IPS-20b (cell line): Measurements from ENCODE around the gene PTCD3.

Experiments used
- H3K27ac ChIP-seq: one replicate; pipeline ENCODE4 v1.5.1; 2013; ENCODE audit warnings: low read length
- H3K27me3 ChIP-seq: 2 replicates; pipeline ENCODE4 v1.6.1; 2013; ENCODE audit warnings: mild to moderate bottlenecking, low read length, inconsistent platforms; ENCODE audit not compliant: insufficient read depth
- H3K36me3 ChIP-seq: 2 replicates; pipeline ENCODE4 v1.6.1; 2013; ENCODE audit warnings: low read depth, mild to moderate bottlenecking, inconsistent platforms, low read length, moderate library complexity; ENCODE audit not compliant: insufficient read depth
- H3K4me1 ChIP-seq: 2 replicates; pipeline ENCODE4 v1.6.1; 2013; ENCODE audit warnings: mild to moderate bottlenecking, control low read depth, inconsistent platforms, low read length, moderate library complexity; ENCODE audit not compliant: insufficient read depth
- H3K4me3 ChIP-seq: 2 replicates; pipeline ENCODE4 v1.5.1; 2013; ENCODE audit warnings: mild to moderate bottlenecking, low read length, inconsistent platforms
- H3K9ac ChIP-seq: 2 replicates; pipeline ENCODE4 v1.6.1; 2013; ENCODE audit warnings: low read depth, mild to moderate bottlenecking, inconsistent platforms, low read length, moderate library complexity
- H3K9me3 ChIP-seq: 2 replicates; pipeline ENCODE4 v1.6.1; 2013; ENCODE audit warnings: mild to moderate bottlenecking, low read depth, low read length, inconsistent platforms; ENCODE audit not compliant: insufficient read depth

Gene PTCD3

DNA sequence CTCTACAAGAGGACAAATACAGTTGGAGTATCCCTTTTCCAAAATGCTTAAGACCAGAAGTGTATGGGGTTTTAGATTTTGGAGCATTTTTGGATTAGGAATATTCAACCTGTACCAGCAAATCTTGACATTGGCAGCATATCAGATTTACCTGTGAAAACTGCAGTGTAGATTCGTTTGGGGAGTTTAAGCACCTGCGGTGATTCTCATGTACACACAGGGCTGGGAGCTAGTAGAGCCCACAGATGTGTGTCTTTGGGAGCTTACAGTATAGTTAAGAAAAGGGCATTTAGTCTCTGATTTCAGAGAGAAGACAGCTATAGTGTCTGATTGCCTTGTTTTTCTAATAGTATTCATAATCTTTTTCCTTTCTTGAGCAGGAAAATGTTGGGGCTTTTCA is 30.1 kb downstream of the PTCD3 start:
- no peaks in the 10 kb centered on the region for H3K4me1 ChIP-seq
- no peak overlapping the region for H3K9ac ChIP-seq
- no peak overlapping the region for H3K4me3 ChIP-seq
- H3K27ac ChIP-seq = no peak overlapping the region
- H3K27me3 ChIP-seq = no peaks in the 10 kb centered on the region
- H3K36me3 ChIP-seq = peaks cover 98% of the 10 kb centered on the region
- no peaks in the 10 kb centered on the region for H3K9me3 ChIP-seq

- no peak overlapping the region for H3K9ac ChIP-seq
- no peaks in the 10 kb centered on the region for H3K4me1 ChIP-seq
- H3K36me3 ChIP-seq = peaks cover 95% of the 10 kb centered on the region
- H3K27ac ChIP-seq = no peak overlapping the region
- no peaks in the 10 kb centered on the region for H3K9me3 ChIP-seq
- no peak overlapping the region for H3K4me3 ChIP-seq
- no peaks in the 10 kb centered on the region for H3K27me3 ChIP-seq
These were observed 32.9 kb downstream of the PTCD3 start for GRCh38 chr2:86138736-86139625.

DNA sequence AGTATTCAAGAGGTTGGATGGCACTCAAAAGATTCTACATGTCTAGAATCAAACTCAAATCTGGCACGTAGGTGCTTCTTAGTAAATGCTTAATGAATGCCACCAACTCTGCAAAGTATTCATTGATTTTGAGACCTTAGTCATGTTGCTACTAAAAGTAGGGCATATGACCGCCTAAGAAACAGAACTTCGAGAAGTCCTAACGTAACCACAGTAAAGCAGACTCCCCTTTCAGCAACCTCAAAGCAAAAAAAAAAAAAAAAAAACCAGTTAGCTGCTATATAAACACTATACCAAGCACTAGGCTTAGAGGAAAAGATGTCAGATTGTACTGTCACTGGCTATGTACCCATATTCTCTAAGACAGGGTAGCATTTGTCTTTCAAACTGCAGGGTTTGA is 33.9 kb downstream of the PTCD3 start:
- H3K4me3 ChIP-seq = no peak overlapping the region
- no peak overlapping the region for H3K9ac ChIP-seq
- H3K27ac ChIP-seq = no peak overlapping the region
- H3K27me3 ChIP-seq = no peaks in the 10 kb centered on the region
- H3K4me1 ChIP-seq = no peaks in the 10 kb centered on the region
- H3K36me3 ChIP-seq = peaks cover 95% of the 10 kb centered on the region
- no peaks in the 10 kb centered on the region for H3K9me3 ChIP-seq

GRCh38 chr2:86140969-86141392 is 34.9 kb downstream of the PTCD3 start:
- Histone ChIP-seq H3K9me3 (no peaks in the 10 kb centered on the region), H3K27ac (no peak overlapping the region), H3K4me1 (no peaks in the 10 kb centered on the region), H3K27me3 (no peaks in the 10 kb centered on the region), H3K4me3 (no peak overlapping the region), H3K36me3 (peaks cover 95% of the 10 kb centered on the region), H3K9ac (no peak overlapping the region)

- no peaks in the 10 kb centered on the region for H3K27me3 ChIP-seq
- H3K27ac ChIP-seq = no peak overlapping the region
- H3K36me3 ChIP-seq = peaks cover 94% of the 10 kb centered on the region
- no peaks in the 10 kb centered on the region for H3K4me1 ChIP-seq
- no peak overlapping the region for H3K4me3 ChIP-seq
- no peaks in the 10 kb centered on the region for H3K9me3 ChIP-seq
- H3K9ac ChIP-seq = no peak overlapping the region
These were observed 36.6 kb downstream of the PTCD3 start for GRCh38 chr2:86142436-86143257.

- Histone ChIP-seq H3K36me3 (peaks cover 94% of the 10 kb centered on the region), H3K27me3 (no peaks in the 10 kb centered on the region), H3K27ac (no peak overlapping the region), H3K9me3 (no peaks in the 10 kb centered on the region), H3K4me1 (no peaks in the 10 kb centered on the region), H3K9ac (no peak overlapping the region), H3K4me3 (no peak overlapping the region)
These were observed 37.3 kb downstream of the PTCD3 start for GRCh38 chr2:86143307-86143706.

DNA sequence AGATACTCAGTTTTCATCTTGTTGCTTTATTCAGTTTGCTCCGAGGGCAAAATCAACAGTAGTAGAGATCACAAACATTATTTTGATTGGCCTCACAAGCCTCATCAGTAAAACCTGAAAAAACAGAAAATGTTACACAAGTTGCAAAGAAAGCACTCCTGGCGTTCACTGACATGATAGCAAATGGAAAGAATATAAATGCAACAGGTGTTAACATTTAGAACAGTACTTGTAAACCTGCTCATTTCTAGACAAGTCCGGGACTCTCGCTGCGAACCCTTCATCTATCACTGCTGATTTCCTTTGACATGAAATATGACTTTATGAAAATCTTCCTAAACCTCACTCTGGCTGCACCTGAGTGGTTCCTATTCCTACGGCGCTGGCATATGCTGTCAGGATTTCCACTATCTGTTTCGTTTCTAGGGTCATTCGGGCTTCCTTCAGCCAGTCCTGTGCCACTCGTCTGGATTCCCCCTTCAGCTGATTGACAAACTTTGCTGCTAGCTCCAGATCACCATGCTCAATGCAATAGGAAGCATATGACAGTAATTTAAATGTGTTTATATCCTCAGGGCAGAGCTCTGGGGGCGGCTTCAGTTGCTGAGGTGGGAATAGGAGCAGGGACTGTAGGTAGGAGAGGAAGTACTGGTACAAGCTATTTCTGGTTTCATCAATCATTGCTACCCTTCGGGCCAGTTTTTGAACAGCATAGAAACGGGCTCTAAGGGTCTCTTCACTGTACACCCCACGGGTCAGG is 38.1 kb downstream of the PTCD3 start:
- peaks cover 94% of the 10 kb centered on the region for H3K36me3 ChIP-seq
- no peaks in the 10 kb centered on the region for H3K27me3 ChIP-seq
- H3K27ac ChIP-seq = no peak overlapping the region
- H3K4me1 ChIP-seq = no peaks in the 10 kb centered on the region
- no peaks in the 10 kb centered on the region for H3K9me3 ChIP-seq
- H3K9ac ChIP-seq = no peak overlapping the region
- no peak overlapping the region for H3K4me3 ChIP-seq

GRCh38 chr2:86147793-86148192 is 41.8 kb downstream of the PTCD3 start:
- Histone ChIP-seq H3K9me3 (no peaks in the 10 kb centered on the region), H3K27ac (no peak overlapping the region), H3K9ac (no peak overlapping the region), H3K36me3 (peaks cover 93% of the 10 kb centered on the region), H3K27me3 (no peaks in the 10 kb centered on the region), H3K4me3 (no peak overlapping the region), H3K4me1 (no peaks in the 10 kb centered on the region)

DNA sequence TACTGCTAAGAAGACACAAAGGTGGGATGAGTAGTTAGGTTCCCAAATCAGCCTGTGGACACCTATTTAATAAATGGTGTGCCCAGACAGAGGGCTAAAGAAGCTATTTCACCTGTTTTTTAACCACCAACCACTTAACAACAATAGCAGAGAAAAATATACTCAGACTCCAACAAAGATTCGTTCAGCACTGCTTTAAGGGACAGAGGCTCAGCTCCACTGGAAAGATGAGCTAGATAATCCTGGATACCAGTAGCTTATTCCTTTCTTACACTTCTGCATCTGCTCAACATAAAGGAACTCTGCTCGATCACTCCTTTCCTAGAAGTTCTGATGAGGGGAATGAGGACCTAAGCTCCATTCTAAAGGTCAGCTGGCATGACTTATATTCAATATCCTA is 44.5 kb downstream of the PTCD3 start:
- H3K4me3 ChIP-seq = no peak overlapping the region
- no peaks in the 10 kb centered on the region for H3K27me3 ChIP-seq
- no peak overlapping the region for H3K9ac ChIP-seq
- peaks cover 87% of the 10 kb centered on the region for H3K36me3 ChIP-seq
- no peaks in the 10 kb centered on the region for H3K9me3 ChIP-seq
- no peaks in the 10 kb centered on the region for H3K4me1 ChIP-seq
- no peak overlapping the region for H3K27ac ChIP-seq

GRCh38 chr2:86157009-86157556 is 51.0 kb downstream of the PTCD3 start:
- peaks cover 83% of the 10 kb centered on the region for H3K36me3 ChIP-seq

GRCh38 chr2:86158286-86158685 is 52.3 kb downstream of the PTCD3 start:
- Histone ChIP-seq H3K9ac (no peak overlapping the region), H3K27ac (no peak overlapping the region), H3K9me3 (no peaks in the 10 kb centered on the region), H3K4me1 (no peaks in the 10 kb centered on the region), H3K4me3 (no peak overlapping the region), H3K36me3 (peaks cover 89% of the 10 kb centered on the region), H3K27me3 (no peaks in the 10 kb centered on the region)

More at GRCh38 chr2:86157009-86157556, 51.0 kb downstream of the PTCD3 start:
- H3K9ac ChIP-seq = no peak overlapping the region
- H3K4me1 ChIP-seq = no peaks in the 10 kb centered on the region
- H3K4me3 ChIP-seq = no peak overlapping the region
- H3K27me3 ChIP-seq = no peaks in the 10 kb centered on the region
- no peak overlapping the region for H3K27ac ChIP-seq
- H3K9me3 ChIP-seq = no peaks in the 10 kb centered on the region
